Fibroblast of upper back skin (primary cell): ENCODE measurements around the gene CYP1A1.
"Not testable (repeated sequence)": the region's sequence is repeated elsewhere in the genome, so short reads cannot be mapped to it uniquely, and the experiment has no call there.

ENCODE experiments used
- DNase-seq: peaks from one replicate; pipeline ENCODE4 v3.0.0-alpha.2; 2013

CYP1A1 gene, protein sequence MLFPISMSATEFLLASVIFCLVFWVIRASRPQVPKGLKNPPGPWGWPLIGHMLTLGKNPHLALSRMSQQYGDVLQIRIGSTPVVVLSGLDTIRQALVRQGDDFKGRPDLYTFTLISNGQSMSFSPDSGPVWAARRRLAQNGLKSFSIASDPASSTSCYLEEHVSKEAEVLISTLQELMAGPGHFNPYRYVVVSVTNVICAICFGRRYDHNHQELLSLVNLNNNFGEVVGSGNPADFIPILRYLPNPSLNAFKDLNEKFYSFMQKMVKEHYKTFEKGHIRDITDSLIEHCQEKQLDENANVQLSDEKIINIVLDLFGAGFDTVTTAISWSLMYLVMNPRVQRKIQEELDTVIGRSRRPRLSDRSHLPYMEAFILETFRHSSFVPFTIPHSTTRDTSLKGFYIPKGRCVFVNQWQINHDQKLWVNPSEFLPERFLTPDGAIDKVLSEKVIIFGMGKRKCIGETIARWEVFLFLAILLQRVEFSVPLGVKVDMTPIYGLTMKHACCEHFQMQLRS

GRCh38 chr15:74725225-74725774 lies at the start of gene CYP1A1:
Gene CYP1A1 (minus strand): TSS chr15:74725528. CDS start chr15:74723097, 2,431 bp downstream.
- DNase-seq: no peak

DNA sequence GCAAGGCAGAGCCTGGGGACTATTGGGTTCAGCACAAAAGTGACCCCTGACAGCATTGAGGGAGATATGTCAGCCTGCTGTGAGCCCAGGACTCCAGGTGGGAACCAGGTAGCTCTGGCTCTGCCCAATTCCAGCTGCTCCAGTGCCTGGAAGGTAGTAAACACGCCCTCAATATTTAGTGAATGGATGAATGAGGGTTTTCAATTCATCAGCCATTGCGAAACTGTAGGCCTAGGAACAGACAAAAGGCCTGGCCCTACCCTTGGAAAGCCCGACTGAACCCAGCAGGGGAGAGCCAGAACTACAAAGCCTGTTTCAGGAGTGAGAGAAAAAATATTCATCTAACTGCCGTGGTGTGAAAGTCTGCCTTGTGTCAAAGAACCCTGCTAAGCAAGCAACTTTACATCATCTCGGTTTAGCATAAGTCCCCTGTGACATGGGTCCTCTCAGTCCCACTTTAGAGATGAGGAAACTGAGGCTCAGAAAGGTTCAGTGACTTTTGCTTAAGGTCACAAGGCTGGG lies 48.5 kb upstream of the CYP1A1 start:
- DNase-seq: no peak

- DNase-seq: no peak
Measured at GRCh38 chr15:74773329-74773728, 48.0 kb upstream of the CYP1A1 start.

DNA sequence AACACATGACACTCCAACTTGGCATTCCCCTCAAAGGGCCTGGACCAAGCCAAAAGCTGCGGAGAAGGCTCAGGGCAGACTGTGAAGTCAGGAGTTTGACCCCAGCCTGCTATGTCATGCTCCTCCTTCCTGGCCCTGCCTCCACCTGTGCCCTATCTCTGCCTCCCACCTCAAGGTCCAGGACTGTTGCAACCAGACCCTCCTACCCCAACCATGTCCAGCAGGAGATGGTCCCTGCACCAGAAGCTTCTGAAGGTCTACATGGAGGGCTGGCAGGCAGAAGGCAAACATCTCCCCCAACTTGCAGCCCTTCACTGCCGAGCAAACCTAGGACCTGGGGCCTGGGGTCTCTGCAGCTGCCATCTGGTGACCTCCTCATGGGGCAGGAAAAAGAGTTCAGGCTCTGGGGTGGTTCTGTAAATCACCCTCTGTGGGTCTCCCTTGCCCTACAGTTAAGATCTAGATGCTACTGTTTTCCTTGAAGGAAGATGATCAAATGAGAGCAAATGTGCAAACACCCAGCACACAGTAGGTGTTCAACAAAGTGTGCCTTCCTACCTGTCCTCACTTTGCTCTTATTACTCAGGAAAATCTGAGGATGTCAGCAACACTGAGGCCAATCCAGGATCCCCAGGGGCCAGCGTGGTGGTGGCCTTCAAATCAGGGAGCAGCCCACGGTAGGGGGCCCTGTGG lies 45.0 kb upstream of the CYP1A1 start:
- no peak for DNase-seq

- DNase-seq: no peak
Measured at GRCh38 chr15:74769463-74770025, 44.2 kb upstream of the CYP1A1 start.

DNA sequence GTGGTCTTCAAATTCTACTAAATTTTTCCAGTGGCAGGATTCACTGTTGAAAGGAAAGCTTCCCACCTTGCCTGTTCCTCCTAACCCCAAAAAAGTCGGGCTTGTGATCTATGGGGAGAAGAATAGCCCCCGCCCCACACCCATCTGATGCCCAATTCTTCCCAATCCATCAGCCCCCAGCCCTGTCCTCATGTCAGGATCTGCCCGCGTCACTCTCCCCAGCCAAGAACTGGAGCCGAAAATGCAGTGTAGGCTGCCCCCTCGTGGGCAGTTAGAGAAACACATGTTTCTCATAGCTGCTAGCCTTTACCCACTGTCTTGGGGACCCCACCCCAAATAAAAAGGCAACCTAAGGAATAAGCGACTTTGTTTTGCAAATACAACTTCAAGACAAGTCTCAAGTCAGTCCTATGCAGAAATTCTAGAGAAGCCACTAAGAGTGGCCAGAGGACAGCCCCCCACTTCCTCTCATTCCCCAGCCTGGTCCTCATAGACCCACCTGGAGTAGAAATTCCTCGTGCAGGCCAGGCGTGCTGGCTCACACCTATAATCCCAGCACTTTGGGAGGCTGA lies 43.5 kb upstream of the CYP1A1 start:
- DNase-seq: peak; percentile 53

DNA sequence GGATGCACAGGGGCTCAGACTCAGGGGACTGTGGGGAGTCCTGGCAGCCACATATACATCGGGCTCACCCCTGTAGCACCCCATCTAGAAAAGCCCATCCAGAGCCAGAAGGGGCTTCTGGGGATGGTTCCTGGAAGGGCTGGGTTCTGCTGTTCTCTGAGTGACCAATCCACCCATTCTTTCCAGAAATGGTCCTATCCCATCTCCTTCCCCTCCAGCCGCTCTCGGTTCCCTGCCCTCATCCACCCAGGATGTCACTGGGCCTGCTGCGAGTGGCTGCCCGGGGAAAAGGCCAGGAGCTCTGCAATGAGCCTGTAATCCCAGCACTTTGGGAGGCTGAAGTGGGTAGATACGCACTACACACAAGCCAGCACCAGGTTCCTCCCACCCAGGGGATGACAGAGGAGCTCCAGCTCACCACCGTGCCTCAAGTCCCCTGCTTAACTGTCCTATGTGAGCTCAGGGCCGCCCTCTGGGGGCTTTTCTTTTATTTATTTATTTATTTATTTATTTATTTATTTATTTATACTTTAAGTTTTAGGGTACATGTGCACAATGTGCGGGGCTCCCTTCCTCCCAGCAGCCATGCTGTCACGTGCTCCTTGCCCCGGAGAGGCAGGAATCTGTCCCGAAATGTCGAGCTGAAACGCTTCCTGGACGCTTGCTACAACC lies 42.9 kb upstream of the CYP1A1 start:
- DNase-seq: no peak

DNA sequence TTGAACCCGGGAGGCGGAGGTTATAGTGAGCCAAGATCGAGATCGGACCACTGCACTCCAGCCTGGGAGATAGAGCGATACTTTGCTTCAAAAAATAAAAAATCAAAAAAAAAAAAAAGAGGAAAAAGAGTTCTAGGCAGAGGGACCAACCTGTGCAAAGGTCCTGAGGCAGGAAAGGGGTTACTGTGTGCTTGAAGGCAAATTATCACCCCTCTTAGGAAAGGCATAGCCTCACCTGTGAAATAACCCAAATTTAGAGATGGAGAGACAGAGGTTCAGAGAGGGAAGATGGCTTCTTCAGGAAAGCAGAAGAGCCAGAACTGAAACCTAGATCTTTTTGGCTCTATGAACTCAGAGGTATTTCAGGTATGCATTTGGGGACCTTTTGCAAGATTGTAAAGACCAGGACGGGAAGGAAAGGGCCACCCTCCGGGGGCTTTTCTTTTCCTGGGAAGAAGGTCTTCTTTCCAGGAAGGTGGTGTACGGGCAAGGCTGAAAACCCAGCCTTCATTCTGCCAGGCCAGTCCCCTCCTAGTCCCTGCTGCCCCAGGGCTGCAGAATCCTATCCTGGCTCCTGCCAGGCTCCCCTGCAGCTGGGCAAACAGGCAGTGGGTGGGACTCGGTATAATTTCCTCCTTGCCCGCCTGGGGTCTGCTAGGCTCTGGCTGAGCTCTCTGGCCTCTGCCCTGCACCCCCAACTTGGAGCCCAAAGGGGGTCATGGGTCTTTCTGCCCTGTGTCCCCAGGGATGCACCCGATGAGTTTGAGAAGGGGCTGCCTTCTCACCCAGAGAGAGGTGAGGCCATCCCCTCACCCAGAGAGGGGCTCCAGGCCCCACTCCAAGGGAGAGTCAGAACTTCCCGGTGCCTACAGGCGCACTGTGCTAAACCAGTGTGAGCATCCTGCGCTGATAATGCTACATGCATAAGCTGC lies 42.1 kb upstream of the CYP1A1 start:
- DNase-seq: no peak

GRCh38 chr15:74763416-74763815 lies 38.1 kb upstream of the CYP1A1 start:
- DNase-seq: no peak

- no peak for DNase-seq
Measured at GRCh38 chr15:74762791-74763150, 37.4 kb upstream of the CYP1A1 start.

DNA sequence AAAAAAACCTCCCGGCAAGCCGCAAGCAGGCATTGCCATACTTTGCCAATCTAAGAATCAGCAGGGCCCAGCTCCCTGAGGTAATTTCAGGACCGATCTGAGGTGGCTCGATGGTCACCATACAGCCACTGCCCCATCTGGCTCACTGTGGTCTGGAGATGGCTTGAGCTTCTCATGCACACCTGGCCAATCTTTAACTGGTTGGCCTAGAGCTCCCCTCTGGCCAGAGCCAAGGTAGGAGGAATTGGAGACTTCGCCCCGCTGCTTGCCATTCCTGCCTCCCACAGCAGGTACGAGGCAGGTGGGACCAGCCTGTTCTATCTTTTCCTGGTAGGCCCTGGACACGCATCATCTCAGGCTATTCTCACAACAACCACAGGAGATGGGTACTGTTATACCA lies 33.4 kb upstream of the CYP1A1 start:
- DNase-seq: no peak

DNA sequence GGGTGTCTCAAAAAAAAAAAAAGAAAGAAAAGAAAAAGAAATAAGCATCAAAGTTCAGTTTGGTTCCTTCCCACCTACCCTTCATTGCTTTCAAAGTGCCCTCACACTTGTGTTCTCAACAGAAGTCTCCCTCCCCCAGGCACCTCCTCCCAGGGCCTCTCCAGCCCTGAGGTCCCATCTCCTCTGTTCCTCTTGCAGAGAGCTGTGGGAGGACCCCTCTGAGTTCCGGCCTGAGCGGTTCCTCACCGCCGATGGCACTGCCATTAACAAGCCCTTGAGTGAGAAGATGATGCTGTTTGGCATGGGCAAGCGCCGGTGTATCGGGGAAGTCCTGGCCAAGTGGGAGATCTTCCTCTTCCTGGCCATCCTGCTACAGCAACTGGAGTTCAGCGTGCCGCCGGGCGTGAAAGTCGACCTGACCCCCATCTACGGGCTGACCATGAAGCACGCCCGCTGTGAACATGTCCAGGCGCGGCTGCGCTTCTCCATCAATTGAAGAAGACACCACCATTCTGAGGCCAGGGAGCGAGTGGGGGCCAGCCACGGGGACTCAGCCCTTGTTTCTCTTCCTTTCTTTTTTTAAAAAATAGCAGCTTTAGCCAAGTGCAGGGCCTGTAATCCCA lies 29.4 kb upstream of the CYP1A1 start:
- DNase-seq: no peak

DNA sequence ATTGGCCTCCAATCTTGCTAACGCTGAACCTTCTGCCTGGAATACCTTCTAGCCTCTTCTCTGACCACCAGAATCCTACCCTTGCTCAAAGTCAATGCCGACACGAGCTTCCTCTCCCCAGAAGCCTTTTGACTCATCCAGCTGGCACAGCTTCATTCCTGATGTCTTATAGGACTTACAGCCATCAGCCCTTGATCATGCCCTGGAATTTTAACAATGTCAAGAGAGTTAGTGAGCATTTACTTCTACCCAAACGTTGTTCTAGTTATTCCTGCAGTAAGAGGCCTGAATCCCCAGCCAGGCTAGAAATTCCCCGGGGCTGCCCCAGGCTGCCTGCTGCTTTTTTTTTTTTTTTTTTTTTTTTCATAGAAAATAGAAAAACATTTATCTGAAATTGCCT lies 27.2 kb upstream of the CYP1A1 start:
- DNase-seq: peak; percentile 72

- DNase-seq: no peak
Measured at GRCh38 chr15:74752011-74752410, 26.7 kb upstream of the CYP1A1 start.

DNA sequence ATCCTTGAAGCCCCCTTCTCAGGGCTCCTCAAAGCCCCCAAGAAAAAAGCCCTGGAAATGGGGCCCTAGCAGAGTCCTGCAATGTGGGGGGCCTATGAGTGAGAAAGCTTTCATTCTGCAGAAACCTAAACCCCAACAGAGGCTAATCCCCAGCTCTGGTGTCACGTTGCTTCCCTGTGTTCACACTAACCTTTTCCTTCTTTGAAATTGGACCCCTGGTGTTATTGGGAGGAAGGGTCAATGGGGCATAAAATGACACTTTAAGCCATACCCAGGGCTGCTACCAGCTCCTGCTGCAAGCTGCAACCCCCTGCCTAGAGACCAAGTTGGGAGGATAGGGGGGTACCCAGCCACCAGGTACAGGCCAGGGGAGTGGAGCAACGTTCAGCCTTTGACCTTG lies 25.4 kb upstream of the CYP1A1 start:
- no peak for DNase-seq

DNA sequence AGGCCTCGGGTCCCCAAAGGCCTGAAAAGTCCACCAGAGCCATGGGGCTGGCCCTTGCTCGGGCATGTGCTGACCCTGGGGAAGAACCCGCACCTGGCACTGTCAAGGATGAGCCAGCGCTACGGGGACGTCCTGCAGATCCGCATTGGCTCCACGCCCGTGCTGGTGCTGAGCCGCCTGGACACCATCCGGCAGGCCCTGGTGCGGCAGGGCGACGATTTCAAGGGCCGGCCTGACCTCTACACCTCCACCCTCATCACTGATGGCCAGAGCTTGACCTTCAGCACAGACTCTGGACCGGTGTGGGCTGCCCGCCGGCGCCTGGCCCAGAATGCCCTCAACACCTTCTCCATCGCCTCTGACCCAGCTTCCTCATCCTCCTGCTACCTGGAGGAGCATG lies 24.5 kb upstream of the CYP1A1 start:
- DNase-seq: no peak

DNA sequence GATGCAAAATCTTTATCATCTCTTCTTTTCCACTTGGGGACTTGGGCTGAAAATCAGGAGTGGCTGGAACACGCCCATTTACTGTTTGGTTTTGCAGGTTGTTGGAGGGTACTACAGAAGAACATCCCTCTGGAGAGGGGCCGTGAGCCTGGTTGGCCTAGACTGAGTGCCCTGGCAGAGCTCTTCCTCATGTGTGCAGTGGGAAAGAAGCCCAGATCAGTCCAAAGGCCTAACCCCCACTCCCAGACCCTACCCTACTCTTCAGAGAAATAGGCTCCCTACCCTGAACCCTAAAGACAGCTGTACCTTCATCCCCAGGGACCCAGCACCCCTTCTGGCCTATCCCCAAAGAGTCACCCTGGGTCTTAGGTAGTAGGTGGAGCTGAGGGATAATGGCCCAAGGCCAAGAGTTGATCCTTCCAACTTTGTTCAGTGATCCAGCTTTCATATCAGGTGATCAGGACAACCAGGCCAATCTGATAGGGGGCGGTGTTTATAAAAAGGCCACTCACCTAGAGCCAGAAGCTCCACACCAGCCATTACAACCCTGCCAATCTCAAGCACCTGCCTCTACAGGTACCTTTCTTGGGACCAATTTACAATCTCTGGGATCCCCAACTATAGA lies 23.1 kb upstream of the CYP1A1 start, which contains the start of gene CYP1A2:
Gene CYP1A2 (plus strand): TSS at position 524 of the 625 bp plus-strand sequence. CDS start 894 bp downstream, outside the sequence.
- no peak for DNase-seq

DNA sequence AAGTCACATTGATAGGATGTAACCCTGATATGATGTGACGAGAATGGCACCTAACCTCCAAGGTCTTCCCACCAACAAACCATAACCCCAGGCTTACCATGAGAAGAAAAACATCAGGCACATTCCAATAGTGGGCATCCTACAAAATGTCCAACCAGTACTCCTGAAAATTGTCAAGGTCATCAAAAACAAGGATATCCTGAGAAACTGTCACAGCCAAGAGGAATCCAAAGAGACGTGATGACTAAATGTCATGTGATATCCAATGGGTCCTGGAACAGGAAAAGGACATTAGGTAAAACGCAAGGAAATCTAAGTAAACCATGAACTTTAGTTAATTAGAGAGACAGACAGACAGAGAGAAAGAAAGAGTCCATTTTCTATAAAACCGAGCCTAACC lies 21.1 kb upstream of the CYP1A1 start:
- no peak for DNase-seq

- no peak for DNase-seq
Measured at GRCh38 chr15:74742422-74742821, 17.1 kb upstream of the CYP1A1 start.

DNA sequence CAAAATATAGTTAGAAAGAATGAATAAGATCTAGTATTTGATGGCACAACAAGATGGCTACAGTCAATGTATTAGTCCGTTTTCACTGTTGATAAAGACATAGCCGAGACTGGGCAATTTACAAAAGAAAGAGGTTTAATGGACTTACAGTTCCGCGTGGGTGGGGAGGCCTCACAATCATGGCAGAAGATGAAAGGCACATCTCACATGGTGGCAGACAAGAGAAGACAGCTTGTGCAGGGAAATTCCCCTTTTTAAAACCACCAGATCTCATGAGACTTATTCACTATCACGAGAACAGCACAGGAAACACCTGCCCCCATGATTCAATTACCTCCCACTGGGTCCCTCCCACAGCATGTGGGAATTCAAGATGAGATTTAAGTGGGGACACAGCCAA lies 12.9 kb upstream of the CYP1A1 start:
- not testable (repeated sequence) for DNase-seq
